GM18507 (cell line): ENCODE measurements around the gene WDFY1.
A peak's percentile ranks its signal among the peaks of the same experiment; 100 is the strongest.

Source experiments
- DNase-seq: peaks from one replicate; pipeline ENCODE4 v3.0.0; 2011; ENCODE audit warnings: low read depth; ENCODE audit not compliant: insufficient read length; ENCODE audit errors: extremely low spot score
- FAIRE-seq: peaks from 2 replicates; lab custom pipeline; 2011; peaks lifted over from hg19 to GRCh38; lab: Jason Lieb, UNC

WDFY1 gene, protein sequence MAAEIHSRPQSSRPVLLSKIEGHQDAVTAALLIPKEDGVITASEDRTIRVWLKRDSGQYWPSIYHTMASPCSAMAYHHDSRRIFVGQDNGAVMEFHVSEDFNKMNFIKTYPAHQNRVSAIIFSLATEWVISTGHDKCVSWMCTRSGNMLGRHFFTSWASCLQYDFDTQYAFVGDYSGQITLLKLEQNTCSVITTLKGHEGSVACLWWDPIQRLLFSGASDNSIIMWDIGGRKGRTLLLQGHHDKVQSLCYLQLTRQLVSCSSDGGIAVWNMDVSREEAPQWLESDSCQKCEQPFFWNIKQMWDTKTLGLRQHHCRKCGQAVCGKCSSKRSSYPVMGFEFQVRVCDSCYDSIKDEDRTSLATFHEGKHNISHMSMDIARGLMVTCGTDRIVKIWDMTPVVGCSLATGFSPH

DNA sequence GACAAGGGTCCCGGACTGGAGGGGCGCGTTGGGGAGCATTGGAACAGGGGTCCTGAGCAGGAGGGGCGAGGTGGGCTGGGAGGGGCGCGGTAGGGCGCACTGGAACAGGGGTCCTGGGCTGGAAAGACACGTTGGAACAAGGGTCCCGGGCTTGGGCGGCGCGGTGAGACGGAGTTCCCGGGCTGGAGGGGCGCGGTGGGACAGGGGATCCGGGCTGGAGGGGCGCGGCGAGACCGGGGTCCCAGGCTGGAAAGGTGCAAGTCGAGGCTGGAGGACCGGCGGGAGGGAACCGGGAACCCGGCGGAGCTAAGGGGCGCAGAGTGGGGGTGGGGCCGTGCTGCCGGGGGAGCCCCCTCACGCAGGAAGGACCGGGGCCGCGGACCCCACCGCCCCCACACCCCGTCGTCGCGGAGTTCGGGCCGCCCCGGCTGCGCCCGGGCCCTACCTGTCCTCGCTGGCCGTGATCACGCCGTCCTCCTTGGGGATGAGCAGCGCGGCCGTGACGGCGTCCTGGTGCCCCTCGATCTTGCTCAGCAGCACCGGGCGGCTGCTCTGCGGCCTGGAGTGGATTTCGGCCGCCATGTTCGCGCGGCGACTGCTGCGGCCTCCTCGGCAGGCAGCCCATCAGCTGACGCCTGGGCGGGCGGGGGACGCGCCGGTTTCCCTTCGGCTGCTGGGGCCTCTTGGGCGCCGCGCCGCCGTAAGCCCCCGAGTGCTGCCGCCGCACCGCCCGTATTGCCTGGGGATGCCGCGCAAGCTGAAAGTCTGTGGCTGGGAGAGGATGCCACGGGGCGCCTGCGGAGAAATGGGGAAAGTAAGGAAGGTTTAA, at the start of gene WDFY1:
TSS of gene WDFY1 (minus strand) at position 633 of the 829 bp plus-strand sequence. CDS start at position 582, 51 bp downstream.
- FAIRE-seq: peak; percentile 81
- peak; percentile 81 for DNase-seq

DNA sequence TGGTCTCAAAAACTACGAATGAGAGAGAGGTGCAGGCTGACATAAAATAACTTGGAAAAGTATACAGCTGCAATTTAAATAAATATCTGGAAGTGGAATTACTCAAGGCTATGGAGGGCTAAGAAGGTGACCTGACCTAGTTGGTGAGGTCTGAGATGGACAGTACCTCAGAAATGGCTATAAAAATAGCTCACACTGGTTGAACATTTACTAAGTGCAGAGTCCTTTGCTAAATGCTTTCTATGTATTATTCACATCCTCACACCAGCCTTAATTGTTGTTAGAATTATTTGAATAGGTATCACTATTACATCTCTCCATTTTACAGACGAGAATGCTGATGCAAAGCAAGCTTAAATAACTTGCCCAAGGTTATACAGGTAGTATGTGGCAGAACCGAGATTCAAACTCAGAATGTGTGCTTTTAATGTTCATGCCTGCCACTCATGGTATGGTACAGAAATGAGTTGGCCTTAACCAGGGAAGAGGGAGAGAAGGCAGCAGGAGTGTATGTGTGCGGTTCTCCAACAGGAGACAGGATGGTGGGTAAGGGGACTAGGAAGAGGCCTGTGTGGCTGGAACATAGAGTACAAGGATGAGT, 49.5 kb upstream of the WDFY1 start:
- DNase-seq (no peak), FAIRE-seq (peak; percentile 51)

DNA sequence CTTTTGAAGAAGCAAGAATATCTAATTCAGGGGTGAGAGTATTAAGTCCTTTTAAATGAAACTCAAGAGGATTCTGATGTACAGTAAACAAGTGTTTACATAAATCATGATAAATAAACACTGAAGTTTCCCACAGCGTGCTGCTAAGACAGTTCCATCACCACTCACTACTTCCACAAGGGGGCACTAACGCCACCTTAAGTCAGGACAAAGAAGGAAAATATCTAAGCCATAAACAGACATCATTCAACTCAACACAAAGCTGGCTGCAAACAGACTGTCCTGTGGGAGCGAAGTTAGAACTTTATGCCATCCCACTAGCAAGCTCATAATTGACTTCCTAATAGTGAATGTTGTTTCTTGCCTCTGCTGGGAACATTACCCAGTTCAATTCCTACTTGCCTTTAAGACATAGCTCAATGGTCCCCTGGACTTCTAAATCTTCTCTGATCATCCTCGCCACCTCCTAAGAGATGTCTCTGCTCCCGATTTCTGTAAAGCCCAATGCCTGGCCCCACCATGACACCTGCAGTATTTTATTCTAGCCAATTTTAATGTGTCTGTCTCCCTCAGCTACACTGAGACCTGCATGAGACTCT, 48.6 kb upstream of the WDFY1 start:
- FAIRE-seq (peak; percentile 94), DNase-seq (peak; percentile 49)

DNA sequence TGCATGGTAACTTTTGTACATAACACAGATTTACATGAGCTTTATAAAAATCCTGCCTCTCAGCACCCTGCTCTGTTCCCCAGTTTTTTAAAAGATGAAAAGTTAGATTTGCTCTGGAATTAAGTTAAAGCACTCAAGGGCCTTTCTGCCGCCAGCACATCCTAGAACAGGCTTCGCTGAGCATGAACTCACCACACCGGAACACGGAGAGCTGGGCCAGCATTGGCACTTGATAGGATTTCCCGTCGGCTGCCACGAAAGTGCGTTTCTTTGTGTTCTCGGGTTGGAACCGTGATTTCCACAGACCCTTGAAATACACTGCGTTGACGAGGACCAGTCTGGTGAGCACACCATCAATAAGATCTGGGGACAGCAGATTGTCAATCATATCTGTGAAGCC, 46.5 kb upstream of the WDFY1 start:
- FAIRE-seq: no peak

DNA sequence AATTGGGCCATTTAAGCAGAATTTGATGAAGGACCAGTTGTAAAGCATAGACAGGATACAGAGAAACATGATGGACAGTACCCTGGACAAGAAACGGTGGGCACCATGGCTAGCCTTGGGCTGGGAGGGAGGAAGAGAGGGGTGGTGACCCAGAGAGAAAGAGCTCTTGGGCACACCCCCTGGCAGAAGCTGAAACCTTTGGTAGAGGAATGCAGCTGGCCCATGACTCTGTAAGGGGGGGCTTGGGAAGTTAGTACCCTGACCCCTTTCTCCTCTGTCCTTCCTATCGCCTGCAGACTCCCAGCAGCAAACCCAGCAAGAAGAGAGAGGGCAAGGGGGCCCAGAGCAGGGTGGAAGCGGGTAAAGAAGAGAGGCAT, 44.7 kb upstream of the WDFY1 start:
- no peak for FAIRE-seq
- no peak for DNase-seq

More for the DNA sequence above, 46.5 kb upstream of the WDFY1 start:
- DNase-seq: no peak

DNA sequence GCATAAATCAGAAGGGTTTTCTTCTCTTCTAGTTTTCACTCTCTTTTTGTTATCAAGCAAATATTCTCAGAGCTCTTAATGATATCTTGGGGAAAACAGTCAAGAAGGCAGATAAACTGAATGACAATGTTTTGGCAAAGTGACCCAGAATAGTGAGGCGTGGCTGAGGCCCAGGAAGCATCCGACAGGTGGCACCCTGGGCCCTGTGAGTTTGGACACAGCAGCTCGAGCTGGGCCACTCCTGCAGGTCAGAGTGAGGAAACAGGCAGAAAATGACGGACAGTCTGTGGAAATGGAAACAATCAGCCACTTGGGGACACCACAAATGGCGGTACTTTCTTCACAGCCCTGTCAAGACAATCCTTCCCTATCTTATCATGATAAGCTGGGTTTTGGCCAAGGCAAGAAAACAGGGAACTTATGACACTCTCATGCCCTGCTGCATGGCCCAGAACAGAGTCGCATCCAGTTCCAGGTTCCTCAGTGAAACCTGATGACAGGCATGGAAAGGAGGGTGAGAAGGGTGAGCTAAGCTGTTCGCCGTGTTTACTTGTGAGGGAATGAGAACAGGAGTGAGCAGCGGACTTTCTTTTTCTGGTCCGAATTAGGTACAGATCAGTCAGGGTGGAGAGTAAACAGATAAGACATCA, 44.2 kb upstream of the WDFY1 start:
- DNase-seq (no peak), FAIRE-seq (no peak)

DNA sequence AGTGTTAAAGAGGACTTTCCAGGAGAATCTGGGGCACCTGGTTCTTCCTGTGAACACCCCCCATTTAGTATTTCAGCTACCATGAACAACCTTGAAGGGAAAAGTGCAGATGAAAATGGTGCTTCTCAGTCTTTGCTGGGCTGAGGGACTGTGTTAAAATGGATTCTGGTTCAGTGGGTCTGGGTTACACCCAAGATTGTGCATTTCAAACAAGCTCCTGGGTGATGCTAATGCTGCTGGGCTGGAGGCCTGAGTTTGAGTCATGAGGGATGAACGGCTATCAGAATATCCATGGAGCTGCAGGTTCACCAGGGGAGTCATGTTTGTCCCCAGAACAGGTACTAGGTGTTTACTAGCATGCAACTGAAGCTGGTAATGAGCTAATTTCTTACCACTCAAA, 36.1 kb upstream of the WDFY1 start:
- DNase-seq (no peak), FAIRE-seq (no peak)

DNA sequence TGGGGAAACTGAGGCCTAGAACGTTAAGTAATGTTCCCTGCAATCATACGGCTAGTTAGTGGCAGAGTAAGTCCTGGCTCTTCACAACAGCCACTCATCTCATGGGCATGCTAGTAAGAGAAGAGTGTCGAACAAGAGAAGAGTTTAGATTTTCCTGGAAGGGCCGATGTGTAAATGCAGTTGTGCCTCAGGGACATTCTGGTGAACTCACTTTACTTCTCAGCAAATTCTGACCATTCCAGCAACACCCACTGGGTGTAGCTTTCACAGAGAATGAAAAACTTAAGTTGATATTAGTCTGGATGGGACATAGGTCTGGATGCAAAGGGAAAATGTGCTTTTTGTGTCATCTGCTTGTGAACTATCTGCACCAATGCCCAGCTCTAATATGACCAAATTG, 35.7 kb upstream of the WDFY1 start:
- no peak for FAIRE-seq
- DNase-seq: no peak

DNA sequence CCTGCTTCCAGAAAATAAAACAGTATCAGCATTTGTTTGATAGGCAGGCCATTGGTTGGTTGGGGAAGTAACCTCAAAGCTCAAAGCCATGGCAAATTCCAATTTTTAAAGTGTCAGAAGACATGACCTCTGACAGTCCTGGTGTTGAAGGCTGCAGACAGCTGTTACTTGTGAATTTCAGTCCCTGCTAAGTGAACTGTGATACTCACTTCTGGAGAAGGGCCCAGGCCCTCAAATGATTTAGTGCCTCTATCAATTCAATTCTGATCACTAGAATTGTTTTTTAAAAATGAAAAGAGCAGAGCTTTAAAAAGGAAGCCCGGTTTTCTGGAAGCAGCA, 35.2 kb upstream of the WDFY1 start:
- FAIRE-seq (no peak), DNase-seq (no peak)

DNA sequence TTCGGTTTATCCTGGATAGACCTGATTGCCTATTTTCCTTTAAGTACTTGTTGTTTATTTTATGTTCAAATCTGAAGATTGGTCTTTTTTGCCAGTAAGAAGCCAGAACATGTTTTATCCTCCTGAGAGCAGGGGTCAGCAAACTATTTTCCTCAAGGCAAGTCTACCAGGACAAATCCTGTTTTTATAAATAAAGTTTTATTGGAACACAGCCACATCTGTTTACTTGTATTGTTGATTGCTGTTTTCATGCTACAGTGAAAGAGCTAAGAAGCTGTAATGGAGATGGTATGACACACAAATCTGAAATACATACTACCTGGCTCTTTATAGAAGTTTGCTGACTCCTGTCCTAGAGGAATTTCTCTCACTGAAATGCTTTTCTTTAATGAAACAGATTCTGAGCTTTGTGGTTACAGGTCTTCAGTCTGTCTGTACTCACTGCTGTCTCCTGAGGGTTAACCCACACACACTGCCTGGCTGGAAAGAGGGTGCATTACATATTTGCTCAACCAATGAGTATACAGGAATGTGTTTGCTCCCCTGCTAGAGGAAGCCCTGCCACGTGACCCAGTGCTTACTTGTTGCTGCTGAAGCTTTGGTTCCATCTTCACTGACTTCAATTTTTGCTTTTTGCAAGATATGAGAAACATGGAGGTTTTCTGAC, 34.7 kb upstream of the WDFY1 start:
- DNase-seq (no peak), FAIRE-seq (no peak)

DNA sequence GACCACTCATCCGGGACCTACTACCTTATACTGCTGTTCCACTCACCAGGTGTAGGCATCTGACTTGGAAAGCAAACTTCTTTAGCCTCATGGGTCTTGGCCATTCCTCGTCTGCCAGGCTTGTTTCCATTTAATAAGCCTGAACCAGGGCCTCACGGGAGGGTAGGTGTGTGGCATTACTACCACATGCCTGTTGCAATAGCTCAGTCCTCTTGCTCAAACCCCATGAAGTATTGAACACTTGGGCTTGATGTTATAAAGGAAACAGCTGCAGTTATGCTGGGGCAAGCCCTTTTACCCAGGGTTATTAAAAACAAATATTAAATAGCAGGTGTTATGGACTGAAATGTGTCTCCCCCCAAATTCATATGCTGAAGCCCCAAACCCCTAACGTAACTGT, 33.3 kb upstream of the WDFY1 start:
- DNase-seq (no peak), FAIRE-seq (no peak)

DNA sequence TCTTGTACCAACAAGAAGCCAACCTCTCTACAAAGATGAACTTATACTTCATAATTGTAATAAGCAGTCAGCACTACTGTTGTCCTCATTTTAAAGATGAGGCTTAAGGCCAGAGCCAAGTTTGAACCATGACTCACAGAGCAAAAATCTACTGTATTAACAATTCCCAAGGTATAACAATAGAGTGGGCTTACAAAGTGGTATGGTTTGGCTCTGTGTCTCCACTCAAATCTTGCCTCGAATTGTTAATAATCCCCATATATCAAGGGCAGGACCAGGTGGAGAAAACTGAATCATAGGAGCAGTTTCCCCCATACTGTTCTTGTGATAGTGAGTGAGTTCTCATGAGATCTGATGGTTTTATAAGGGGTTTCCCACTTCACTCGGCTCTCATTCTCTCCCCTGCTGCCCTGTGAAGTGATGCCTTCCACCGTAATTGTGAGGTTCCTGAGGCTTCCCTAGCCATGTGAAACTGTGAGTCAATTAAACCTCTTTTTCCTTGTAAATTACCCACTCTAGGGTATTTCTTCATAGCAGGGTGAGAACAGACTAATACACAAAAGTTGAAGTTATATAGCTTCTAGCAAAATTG, 31.6 kb upstream of the WDFY1 start:
- DNase-seq: no peak
- no peak for FAIRE-seq

DNA sequence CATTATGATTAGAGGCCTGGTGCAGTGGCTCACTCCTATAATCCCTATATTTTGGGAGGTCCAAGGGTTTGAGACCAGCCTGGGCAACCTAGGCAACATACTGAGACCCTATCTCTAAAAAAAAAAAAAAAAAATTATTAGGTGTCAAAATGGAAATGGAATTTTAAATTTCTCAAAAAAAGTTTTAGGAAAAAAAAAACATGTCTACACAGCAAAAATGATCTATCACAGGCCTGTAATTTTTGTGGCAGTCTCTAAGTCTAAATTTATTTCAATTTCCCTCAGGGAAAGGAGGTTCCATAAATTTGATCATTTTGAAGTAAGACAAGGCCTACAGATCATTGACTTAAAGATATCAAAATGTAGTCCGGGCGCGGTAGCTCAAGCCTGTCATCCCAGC, 28.5 kb upstream of the WDFY1 start:
- FAIRE-seq (no peak), DNase-seq (no peak)

DNA sequence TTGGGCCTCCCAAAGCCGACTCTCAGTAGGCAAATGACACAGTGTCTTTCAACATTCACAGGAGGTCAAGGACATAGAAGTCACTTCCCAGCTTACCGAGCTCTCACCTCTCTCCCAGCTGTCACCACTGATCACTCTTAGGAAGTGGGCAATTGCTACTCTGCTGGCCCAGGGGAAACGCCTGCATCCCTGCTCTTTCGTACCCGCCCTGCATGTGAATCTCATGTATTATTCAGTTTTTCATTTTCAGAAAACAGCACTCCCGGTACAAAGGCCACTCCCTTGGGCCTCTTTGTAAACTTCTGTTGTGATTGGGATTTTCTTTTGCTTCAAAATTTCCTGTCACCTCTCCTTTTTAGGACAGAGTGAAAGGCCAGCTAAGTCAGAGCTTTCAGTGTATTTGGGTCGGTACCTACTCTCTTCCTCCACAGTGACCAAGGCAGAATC, 27.5 kb upstream of the WDFY1 start:
- no peak for DNase-seq
- no peak for FAIRE-seq

DNA sequence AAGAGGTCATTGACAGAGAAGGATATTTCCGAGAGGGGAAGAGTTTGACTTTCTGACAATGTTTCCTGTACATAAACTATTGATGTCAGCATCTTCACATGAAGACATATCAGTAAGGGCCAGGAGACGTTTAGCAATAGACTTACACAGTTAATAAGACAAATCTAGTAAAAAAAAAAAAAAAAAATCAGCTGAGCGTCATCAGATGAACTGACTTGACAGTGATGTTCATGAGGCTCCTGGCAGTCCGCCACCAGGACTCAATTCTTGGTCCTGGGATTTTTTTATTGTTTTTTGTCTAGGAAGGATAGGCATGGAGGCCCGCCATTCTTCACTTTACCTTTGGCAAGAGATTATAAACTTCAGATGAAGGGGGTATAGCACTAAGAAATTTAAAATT, 26.6 kb upstream of the WDFY1 start:
- DNase-seq: no peak
- FAIRE-seq: no peak

DNA sequence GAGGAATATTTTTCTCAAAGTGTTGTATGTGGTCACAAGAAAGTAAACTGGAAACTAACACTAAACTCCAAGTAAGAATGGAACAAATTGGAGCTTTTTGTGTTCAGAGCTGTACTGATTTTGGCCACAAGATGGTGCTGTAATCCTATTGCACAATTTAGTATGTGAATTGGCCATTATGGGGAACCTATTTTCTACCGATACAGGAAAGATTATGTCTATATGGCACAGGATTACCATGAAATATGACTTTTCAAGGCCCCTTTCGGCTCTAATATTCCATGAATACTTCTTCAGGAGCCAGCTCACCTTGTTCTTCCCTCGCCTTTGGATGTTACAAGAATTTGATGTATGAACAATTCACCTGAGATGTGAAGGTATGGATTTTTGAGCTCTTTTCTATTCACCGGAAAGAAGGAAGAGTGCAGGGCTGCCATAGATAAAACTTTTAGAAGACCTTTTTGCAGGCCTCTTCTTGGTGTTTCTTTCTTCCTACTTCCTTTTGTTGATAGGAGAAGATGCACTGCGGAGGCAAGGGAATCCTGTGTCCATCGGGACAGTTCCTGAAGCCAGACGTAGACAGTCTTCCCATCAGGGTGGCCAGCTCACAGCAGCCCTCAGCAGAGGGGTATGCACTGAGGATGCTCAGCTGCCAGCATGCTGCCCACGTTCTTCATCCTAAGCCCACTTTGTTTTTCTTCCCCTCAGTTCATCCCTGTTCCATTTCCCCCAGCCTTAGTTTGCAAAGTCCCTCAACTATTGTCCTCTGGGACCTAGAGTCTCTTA, 25.4 kb upstream of the WDFY1 start:
- FAIRE-seq: peak; percentile 86

DNA sequence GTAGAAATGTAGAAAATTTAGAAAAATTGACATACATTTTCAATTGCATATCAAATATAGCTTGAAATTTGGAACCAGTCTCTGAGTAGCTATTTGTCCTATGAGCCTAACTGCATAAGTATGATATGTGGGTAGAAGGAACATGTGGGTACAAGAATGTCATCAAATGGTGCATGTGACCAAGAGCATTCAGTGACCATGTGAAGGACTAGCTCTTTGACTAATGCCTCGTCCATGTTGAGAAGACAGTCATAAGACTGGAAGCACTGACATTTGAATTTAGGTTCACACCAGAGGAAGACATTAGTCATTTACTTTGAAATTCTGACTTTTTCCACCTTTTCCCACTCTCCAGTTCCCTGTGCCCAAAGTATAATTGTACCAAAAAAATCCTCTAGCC, 24.7 kb upstream of the WDFY1 start:
- DNase-seq: no peak
- FAIRE-seq: no peak

More for the DNA sequence above, 25.4 kb upstream of the WDFY1 start:
- no peak for DNase-seq

DNA sequence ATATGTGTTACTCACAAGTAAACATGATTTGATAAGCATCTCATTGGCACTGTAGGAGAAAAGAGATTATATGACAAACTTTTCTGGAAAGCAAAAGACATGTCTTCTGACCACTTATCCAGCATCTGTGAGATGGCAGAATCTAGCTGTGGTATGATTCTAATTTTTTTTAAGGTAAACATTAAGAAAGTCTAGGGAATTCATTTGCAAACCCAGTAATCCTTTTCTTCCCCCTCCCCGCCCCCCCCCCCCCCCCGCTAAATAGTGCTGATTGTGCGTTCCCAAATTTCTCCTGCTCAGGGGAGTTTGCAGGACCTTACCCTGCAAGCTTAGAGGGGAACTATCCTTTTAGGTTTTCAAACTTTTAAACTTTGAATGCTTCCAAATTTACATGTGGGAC, 24.2 kb upstream of the WDFY1 start:
- DNase-seq: no peak
- FAIRE-seq: no peak
